ENCODE results near the gene XIRP1.
A peak's percentile ranks its signal among the peaks of the same experiment; 100 is the strongest.

The XIRP1 gene

GRCh38 chr3:39166134-39166710, 26.2 kb downstream of the XIRP1 start:
- peak; percentile 86 for ATAC-seq
- no peak for TF ChIP-seq PPARA (CRISPR knock-in tag; IDR thresholded peaks at IDR 0.05; ENCODE audit: borderline replicate concordance)

- TF ChIP-seq RARB (CRISPR knock-in tag; IDR thresholded peaks at IDR 0.05) (no peak), TOX (CRISPR knock-in tag; IDR thresholded peaks at IDR 0.05; ENCODE audit: borderline replicate concordance) (no peak), ESRRG (CRISPR knock-in tag; IDR thresholded peaks at IDR 0.05) (no peak), OSR1 (CRISPR knock-in tag; IDR thresholded peaks at IDR 0.05) (no peak), TSHZ2 (CRISPR knock-in tag; IDR thresholded peaks at IDR 0.05) (no peak), PPARA (CRISPR knock-in tag; IDR thresholded peaks at IDR 0.05; ENCODE audit: borderline replicate concordance) (no peak), TCF4 (CRISPR knock-in tag; IDR thresholded peaks at IDR 0.05; ENCODE audit: borderline replicate concordance) (no peak), CSDC2 (CRISPR knock-in tag; IDR thresholded peaks at IDR 0.05) (no peak)
- ATAC-seq: no peak
These were observed 26.9 kb downstream of the XIRP1 start for GRCh38 chr3:39165518-39165917.

GRCh38 chr3:39164414-39164813, 28.0 kb downstream of the XIRP1 start:
- TF ChIP-seq OSR1 (CRISPR knock-in tag; IDR thresholded peaks at IDR 0.05) (no peak), ISL1 (CRISPR knock-in tag; IDR thresholded peaks at IDR 0.05) (no peak), ZNF70 (CRISPR knock-in tag; IDR thresholded peaks at IDR 0.05) (no peak), CSDC2 (CRISPR knock-in tag; IDR thresholded peaks at IDR 0.05) (no peak), PPARA (CRISPR knock-in tag; IDR thresholded peaks at IDR 0.05; ENCODE audit: borderline replicate concordance) (no peak), BACH2 (CRISPR knock-in tag; IDR thresholded peaks at IDR 0.05; ENCODE audit: borderline replicate concordance) (no peak), ZNF8 (CRISPR knock-in tag; IDR thresholded peaks at IDR 0.05) (no peak), PATZ1 (CRISPR knock-in tag; IDR thresholded peaks at IDR 0.05; ENCODE audit: borderline replicate concordance) (no peak), TCF4 (CRISPR knock-in tag; IDR thresholded peaks at IDR 0.05; ENCODE audit: borderline replicate concordance) (no peak), ZC3H10 (CRISPR knock-in tag; IDR thresholded peaks at IDR 0.05) (no peak)
- no peak for ATAC-seq

GRCh38 chr3:39158148-39158715, 34.2 kb downstream of the XIRP1 start:
- no peak for ATAC-seq
- TF ChIP-seq POU6F1 (CRISPR knock-in tag; IDR thresholded peaks at IDR 0.05; ENCODE audit: borderline replicate concordance, low read depth) (no peak), RARB (CRISPR knock-in tag; IDR thresholded peaks at IDR 0.05) (no peak)

GRCh38 chr3:39157359-39157758, 35.0 kb downstream of the XIRP1 start:
- ATAC-seq: no peak
- no peak for TF ChIP-seq ZFP3 (CRISPR knock-in tag; IDR thresholded peaks at IDR 0.05)

GRCh38 chr3:39156421-39156820, 36.0 kb downstream of the XIRP1 start:
- no peak for ATAC-seq
- TF ChIP-seq TSHZ2 (CRISPR knock-in tag; IDR thresholded peaks at IDR 0.05): no peak
- no peak for TF ChIP-seq ESRRG (CRISPR knock-in tag; IDR thresholded peaks at IDR 0.05)
- no peak for TF ChIP-seq CREB5 (CRISPR knock-in tag; IDR thresholded peaks at IDR 0.05; ENCODE audit: low read depth)
- TF ChIP-seq ZNF565 (CRISPR knock-in tag; conservative IDR thresholded peaks at IDR 0.05; ENCODE audit: low read depth): no peak
- TF ChIP-seq ARNTL (CRISPR knock-in tag; IDR thresholded peaks at IDR 0.05; ENCODE audit: borderline replicate concordance, low read depth): no peak
- TF ChIP-seq ISL1 (CRISPR knock-in tag; IDR thresholded peaks at IDR 0.05): no peak
- TF ChIP-seq CSRNP3 (CRISPR knock-in tag; IDR thresholded peaks at IDR 0.05): no peak
- TF ChIP-seq RARB (CRISPR knock-in tag; IDR thresholded peaks at IDR 0.05): no peak
- TF ChIP-seq PPARA (CRISPR knock-in tag; IDR thresholded peaks at IDR 0.05; ENCODE audit: borderline replicate concordance): no peak
- TF ChIP-seq TOX (CRISPR knock-in tag; IDR thresholded peaks at IDR 0.05; ENCODE audit: borderline replicate concordance): no peak
